Right lobe of liver (tissue), 6 donors: ENCODE results near the gene GPR15LG. TPM values are rescaled to one million over a fixed set of nuclear protein-coding genes. Genes with fewer than 3 reads are reported as not detected.

Experiments
- ATAC-seq, 4 donors: fragments of 200-7000 bp; cut with Tn5 transposase; one replicate each; pipeline ENCODE4 v1.9.1; 2020; ENCODE audit warnings: mild to moderate bottlenecking in 4 of 4, moderate library complexity in 4 of 4
- DNase-seq, 3 donors: peaks; one replicate each; pipeline ENCODE4 v3.0.0-alpha.2; 2020
- H3K27ac ChIP-seq, 3 donors: fragments of 200-600 bp; one replicate each; pipeline ENCODE4 v1.8.0; 2022
- H3K27me3 ChIP-seq, 2 donors: fragments of 200-600 bp; one replicate each; pipeline ENCODE4 v1.8.0; 2022
- H3K36me3 ChIP-seq, 4 donors: fragments of 200-600 bp; sonication (generic) in 1 of 4; one replicate each; pipeline versions ENCODE4 v1.5.1 to v1.8.0; 2017 to 2022; ENCODE audit warnings: control low read depth in 1 of 4
- H3K4me1 ChIP-seq, 4 donors: fragments of 200-600 bp; sonication (generic) in 1 of 4; one replicate each; pipeline versions ENCODE4 v1.5.1 to v1.8.0; 2017 to 2022; ENCODE audit warnings: control low read depth in 1 of 4
- H3K4me3 ChIP-seq, 3 donors: fragments of 200-600 bp; one replicate each; pipeline ENCODE4 v1.8.0; 2022
- H3K9me3 ChIP-seq, 4 donors: fragments of 200-600 bp; sonication (generic) in 1 of 4; one replicate each; pipeline versions ENCODE4 v1.5.1 to v1.8.0; 2017 to 2022; ENCODE audit warnings: control low read depth in 1 of 4
- POLR2A ChIP-seq: fragments of 450-650 bp; IDR thresholded peaks from one replicate; pipeline ENCODE4 v1.6.1; 2017; ENCODE audit warnings: antibody characterized with exemption, mild to moderate bottlenecking
- WGBS: methylation state at CpG from one replicate; pipeline ENCODE4 v1.1.6; 2018; ENCODE audit warnings: low coverage, low lambda C conversion rate; ENCODE audit not compliant: insufficient coverage; ENCODE audit errors: missing lambda C conversion rate; 5-methylcytosine and 5-hydroxymethylcytosine counted together
- intact Hi-C, 2 donors: fragments of 100-400 bp; cut with DNase I; formaldehyde crosslinking; loops; one replicate each; pipeline versions ENCODE4 v1.11.2 to v1.14.1; 2022
- total RNA-seq, 6 experiments: library from RNA; depleted of rRNA in 2 of 6; stranded (reverse); fragments of >200 nt in 2 of 6; fragmentation: NEBNext Ultra II Directional in 3 of 6; extraction: Animal tissue kit (Norgen Biotek cat#: 25700) in 3 of 6; gene quantifications; one replicate each; pipeline versions ENCODE4 v1.1.0 to v1.2.4, GENCODE V29; 2016 to 2023
- TF ChIP-seq, protein P1 (sequence below), 4 donors: fragments of 200-600 bp in 3 of 4; fragments of 450-650 bp in 1 of 4; IDR thresholded peaks; one replicate each; pipeline versions ENCODE4 v1.5.1 to v1.8.0; 2016 to 2022; ENCODE audit warnings: antibody characterized with exemption in 4 of 4, mild to moderate bottlenecking in 2 of 4
- donor health status: DM: no; HTN: yes; CAD: no.
- donor health status: DM: no; HTN: no; CAD: no.
- donor health status: DM: no; HTN: no; CAD: no.
- donor health status: DM: no; HTN: yes; CAD: no.
- donor health status: DM: no; HTN: yes; CAD: no.

Gene GPR15LG
- total RNA-seq, 6 experiments from 2014 or later = not detected

DNA sequence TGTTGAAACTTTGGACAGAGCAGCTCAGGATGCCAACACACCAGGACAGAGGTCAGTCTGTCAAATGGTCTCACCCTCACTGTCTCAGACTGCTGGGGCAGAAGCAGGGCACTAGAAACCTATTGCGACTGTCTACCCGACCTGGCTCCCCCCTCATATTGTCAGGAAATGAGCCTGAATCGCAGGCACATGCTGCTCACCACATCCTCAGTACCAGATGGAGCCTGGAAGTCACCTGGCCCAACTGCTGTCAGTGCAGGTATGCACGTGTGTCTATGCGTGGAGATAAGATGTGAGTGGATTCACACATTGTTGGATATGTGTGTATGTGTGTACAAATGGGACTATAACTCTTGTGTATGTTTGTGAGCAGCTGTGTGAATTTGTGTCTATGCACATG is 17.5 kb downstream of the GPR15LG start:
- no peak overlapping the region for H3K4me3 ChIP-seq
- peaks cover 7 to 11% of the 10 kb centered on the region in 2 donors for H3K27me3 ChIP-seq
- ATAC-seq = no peak
- DNase-seq = no peak
- H3K9me3 ChIP-seq = no peaks in the 10 kb centered on the region
- H3K27ac ChIP-seq = no peak overlapping the region
- intact Hi-C loops = no loop called here
- H3K4me1 ChIP-seq = peaks cover 0 to 10% (median 0%) of the 10 kb centered on the region in 4 donors
- TF ChIP-seq, protein P1, sequence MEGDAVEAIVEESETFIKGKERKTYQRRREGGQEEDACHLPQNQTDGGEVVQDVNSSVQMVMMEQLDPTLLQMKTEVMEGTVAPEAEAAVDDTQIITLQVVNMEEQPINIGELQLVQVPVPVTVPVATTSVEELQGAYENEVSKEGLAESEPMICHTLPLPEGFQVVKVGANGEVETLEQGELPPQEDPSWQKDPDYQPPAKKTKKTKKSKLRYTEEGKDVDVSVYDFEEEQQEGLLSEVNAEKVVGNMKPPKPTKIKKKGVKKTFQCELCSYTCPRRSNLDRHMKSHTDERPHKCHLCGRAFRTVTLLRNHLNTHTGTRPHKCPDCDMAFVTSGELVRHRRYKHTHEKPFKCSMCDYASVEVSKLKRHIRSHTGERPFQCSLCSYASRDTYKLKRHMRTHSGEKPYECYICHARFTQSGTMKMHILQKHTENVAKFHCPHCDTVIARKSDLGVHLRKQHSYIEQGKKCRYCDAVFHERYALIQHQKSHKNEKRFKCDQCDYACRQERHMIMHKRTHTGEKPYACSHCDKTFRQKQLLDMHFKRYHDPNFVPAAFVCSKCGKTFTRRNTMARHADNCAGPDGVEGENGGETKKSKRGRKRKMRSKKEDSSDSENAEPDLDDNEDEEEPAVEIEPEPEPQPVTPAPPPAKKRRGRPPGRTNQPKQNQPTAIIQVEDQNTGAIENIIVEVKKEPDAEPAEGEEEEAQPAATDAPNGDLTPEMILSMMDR (IDR thresholded peaks at IDR 0.05) = no peak
- TF ChIP-seq POLR2A = no peak
- WGBS = 56% methylated on average over 3 of the region's 5 CpGs
- no peaks in the 10 kb centered on the region for H3K36me3 ChIP-seq

DNA sequence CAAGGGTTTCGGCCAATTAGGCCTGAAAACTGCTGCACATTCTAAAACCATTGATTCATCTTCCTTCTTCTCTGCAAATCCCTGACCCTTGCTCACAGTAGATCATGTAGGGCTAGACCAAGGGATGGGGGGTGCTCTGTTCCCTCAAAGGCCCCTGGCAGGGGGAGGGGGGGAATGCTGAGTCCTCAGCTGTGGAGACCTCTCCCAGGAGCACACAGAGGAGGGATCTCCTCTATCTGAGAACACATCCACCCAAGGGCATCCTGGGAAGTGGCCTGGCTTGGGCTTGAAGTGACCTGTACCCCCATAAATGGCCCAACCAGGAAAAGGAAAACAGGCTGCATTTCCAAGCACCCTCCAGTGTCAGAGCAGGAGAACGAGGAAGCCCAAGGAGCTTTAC is 19.7 kb downstream of the GPR15LG start:
- DNase-seq (no peak), ATAC-seq (no peak)
- TF ChIP-seq, protein P1 (IDR thresholded peaks at IDR 0.05) = no peak
- TF ChIP-seq POLR2A = no peak
- Histone ChIP-seq H3K36me3 (no peaks in the 10 kb centered on the region), H3K4me1 (peaks cover 0 to 10% (median 0%) of the 10 kb centered on the region in 4 donors), H3K4me3 (no peak overlapping the region), H3K27me3 (peaks cover 7 to 11% of the 10 kb centered on the region in 2 donors), H3K27ac (no peak overlapping the region), H3K9me3 (no peaks in the 10 kb centered on the region)
- 75% methylated on average over 2 of the region's 2 CpGs for WGBS
- intact Hi-C loops = no loop called here

DNA sequence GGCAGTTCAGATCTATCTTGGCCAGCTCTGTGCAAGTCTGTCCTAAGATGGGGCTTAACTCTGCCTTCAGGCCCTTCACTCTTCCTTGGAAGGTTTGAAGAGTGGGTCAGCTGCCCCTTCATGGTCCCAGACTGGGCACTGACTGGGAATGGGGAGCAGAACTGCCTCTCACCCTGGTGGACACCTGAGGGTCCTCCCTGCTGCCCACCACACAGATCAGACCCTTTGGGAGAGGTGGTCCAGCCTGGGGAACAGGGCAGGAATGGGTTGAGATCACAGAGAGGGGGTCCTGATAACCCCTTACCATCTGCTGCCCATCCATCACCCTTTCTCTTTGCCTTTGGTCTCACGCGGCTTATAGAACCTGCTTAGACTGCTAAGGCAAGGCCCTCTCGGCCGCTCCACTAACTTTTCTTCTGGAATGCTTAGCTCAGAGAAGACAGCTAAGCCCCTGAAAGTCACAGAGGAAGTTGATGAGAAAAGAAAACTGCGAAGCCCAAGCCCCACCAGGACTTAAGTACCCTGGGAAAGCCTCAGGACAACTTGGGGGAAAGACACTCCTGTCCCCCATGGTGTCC is 20.3 kb downstream of the GPR15LG start:
- no peak overlapping the region for H3K27ac ChIP-seq
- DNase-seq = no peak
- intact Hi-C loops = no loop called here

DNA sequence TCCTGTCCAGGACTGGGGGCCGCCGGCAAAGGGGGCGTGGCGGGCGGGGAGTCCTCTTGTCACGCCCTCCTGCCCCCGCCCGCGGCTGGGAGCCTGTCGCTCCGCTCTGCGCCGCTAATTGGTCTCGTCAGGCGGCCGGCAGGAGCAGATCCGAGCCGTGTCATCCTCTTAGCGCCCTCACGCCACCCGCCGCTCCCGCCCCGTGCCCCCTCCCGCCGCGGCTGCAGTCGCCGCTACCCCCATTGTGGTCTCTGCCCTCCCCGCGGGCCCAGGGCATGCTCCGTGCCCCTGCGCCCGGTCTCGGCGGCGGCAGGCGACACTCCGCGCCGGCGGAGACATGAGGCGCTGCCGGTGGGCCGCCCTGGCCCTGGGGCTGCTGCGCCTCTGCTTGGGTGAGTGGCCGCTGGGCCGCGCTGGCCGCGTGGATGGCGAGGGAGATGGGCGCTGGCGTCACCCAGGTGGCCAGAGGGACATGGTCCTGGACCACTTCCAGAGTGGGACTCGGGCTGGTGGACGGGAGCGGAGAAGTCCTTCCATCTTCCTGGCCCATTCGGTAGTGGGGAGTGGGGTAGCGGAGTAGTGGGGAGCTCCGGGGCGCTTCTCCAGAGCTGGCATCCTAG is 20.9 kb downstream of the GPR15LG start, which contains the start of gene CDHR1:
TSS of gene CDHR1 (plus strand) at position 114 of the 620 bp plus-strand sequence. CDS start at position 338, 224 bp downstream.
- intact Hi-C loops = no loop called here
- 0% methylated on average over 4 of the region's 61 CpGs for WGBS
- Histone ChIP-seq H3K27ac (no peak within 1 kb of the TSS), H3K9me3 (no peaks in the 10 kb centered on the region), H3K4me3 (peak within 1 kb of the TSS; percentile 26 to 40 (median 28)), H3K36me3 (no peaks in the 10 kb centered on the region), H3K27me3 (peaks cover 7 to 11% of the 10 kb centered on the region in 2 donors), H3K4me1 (peaks cover 0 to 10% (median 0%) of the 10 kb centered on the region in 4 donors)
- TF ChIP-seq, protein P1 (IDR thresholded peaks at IDR 0.05) = no peak
- TF ChIP-seq POLR2A = no peak
- DNase-seq (peak in 1 of 3 donors; percentile 37), ATAC-seq (peak; percentile 44 to 62 (median 54))

More for the DNA sequence above, 20.3 kb downstream of the GPR15LG start:
- no peaks in the 10 kb centered on the region for H3K36me3 ChIP-seq
- ATAC-seq = no peak
- WGBS = 71% methylated on average over 5 of the region's 5 CpGs
- H3K9me3 ChIP-seq = no peaks in the 10 kb centered on the region
- TF ChIP-seq, protein P1 (IDR thresholded peaks at IDR 0.05) = no peak
- no peak for TF ChIP-seq POLR2A
- H3K4me1 ChIP-seq = peaks cover 0 to 10% (median 0%) of the 10 kb centered on the region in 4 donors
- peaks cover 7 to 11% of the 10 kb centered on the region in 2 donors for H3K27me3 ChIP-seq
- peak overlapping the region; percentile 26 to 40 (median 28) for H3K4me3 ChIP-seq
